Fibroblast of the aortic adventitia (primary cell): ENCODE results near the gene EXTL2. TPM values are rescaled to one million over a fixed set of nuclear protein-coding genes. Genes with fewer than 3 reads are reported as not detected.
A peak's percentile ranks its signal among the peaks of the same experiment; 100 is the strongest.
"Not testable (repeated sequence)": the region's sequence is repeated elsewhere in the genome, so short reads cannot be mapped to it uniquely, and the experiment has no call there.

Experiments
- DNase-seq: peaks from one replicate; pipeline ENCODE4 v3.0.0-alpha.2; 2010; ENCODE audit warnings: low read depth
- H3K4me3 ChIP-seq: 2 replicates; pipeline ENCODE4 v1.5.1; 2011; ENCODE audit warnings: low read depth, mild to moderate bottlenecking, control low read depth, low read length, moderate library complexity
- total RNA-seq: library from RNA; depleted of rRNA; stranded (reverse); fragments of >200 nt; gene quantifications from 2 replicates; pipeline ENCODE4 v1.2.3, GENCODE V29; 2012; ENCODE audit warnings: low replicate concordance
- TF ChIP-seq, protein P1 (sequence below): IDR thresholded peaks from 2 replicates; pipeline ENCODE4 v1.5.1; 2011; ENCODE audit warnings: mild to moderate bottlenecking, low read length, control low read depth, inconsistent platforms; ENCODE audit not compliant: insufficient read depth

Gene EXTL2
- total RNA-seq, 1 donor: 34.1 TPM

DNA sequence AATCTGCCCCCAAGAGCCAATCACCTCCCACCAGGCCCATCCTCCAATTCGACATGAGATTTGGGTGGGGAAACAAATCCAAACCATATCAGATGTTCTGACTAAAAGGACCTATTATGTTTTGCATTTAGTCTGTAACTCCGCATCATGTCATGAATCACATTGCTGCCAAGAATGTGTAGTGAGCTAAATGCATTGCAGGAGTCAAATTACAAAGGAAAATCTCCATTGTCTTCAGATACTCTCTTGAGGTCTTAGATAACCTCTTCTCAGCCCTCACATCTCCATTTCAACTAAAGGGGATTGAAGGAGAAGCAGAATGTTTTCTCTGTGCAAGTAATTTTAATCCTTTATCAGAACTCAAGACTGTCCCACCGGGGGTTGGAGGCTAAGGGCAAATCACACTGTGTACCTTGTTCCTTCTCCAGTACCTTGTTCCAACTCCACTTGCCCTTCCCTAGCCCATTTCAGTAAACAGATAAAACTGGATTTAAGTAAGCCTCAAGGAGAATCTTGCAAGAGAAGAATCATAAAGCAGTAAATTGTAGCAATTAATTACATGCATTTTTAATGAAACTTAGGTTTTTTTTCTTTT, 34.1 kb downstream of the EXTL2 start:
- DNase-seq: peak; percentile 84
- TF ChIP-seq, protein P1, sequence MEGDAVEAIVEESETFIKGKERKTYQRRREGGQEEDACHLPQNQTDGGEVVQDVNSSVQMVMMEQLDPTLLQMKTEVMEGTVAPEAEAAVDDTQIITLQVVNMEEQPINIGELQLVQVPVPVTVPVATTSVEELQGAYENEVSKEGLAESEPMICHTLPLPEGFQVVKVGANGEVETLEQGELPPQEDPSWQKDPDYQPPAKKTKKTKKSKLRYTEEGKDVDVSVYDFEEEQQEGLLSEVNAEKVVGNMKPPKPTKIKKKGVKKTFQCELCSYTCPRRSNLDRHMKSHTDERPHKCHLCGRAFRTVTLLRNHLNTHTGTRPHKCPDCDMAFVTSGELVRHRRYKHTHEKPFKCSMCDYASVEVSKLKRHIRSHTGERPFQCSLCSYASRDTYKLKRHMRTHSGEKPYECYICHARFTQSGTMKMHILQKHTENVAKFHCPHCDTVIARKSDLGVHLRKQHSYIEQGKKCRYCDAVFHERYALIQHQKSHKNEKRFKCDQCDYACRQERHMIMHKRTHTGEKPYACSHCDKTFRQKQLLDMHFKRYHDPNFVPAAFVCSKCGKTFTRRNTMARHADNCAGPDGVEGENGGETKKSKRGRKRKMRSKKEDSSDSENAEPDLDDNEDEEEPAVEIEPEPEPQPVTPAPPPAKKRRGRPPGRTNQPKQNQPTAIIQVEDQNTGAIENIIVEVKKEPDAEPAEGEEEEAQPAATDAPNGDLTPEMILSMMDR: no peak

DNA sequence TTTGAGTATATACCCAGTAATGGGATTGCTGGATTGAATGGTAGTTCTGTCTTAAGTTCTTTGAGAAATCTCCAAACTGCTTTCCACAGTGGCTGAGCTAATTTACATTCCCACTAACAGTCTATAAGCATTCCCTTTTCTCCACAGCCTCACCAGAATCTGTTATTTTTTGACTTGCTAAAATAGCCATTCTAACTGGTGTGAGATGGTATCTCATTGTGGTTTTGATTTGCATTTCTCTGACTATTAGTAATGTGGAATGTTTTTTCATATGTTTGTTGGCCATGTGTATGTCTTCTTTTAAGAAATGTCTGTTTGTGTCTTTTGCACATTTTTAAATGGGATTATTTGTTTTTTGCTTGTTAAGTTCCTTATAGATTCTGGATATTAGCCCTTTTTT, 39.5 kb downstream of the EXTL2 start:
- DNase-seq: peak; percentile 32
- not testable (repeated sequence) for H3K4me3 ChIP-seq

More for the DNA sequence above, 34.1 kb downstream of the EXTL2 start:
- no peak overlapping the region for H3K4me3 ChIP-seq

GRCh38 chr1:100852976-100853375, 41.7 kb downstream of the EXTL2 start:
- TF ChIP-seq, protein P1: no peak
- no peak for DNase-seq
- H3K4me3 ChIP-seq: no peak overlapping the region

DNA sequence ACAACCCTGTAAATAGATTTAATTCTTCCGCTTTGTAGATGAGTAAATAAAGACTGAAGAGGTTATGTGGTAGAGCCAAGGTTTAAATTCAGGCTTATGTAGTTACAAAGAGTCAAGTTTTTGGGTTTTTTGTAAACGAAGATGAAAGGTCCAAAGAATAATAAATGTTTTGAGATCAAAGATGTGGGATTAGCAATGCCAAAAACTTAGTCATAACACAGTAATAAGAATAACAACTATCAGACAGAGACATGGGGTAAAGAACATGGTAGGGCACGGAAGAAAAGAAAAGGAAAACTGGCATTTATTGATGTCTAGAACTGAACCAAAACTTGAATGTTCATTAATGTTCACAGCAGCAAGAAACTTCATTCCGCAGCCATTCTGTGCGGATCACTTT, 42.9 kb downstream of the EXTL2 start:
- H3K4me3 ChIP-seq: no peak overlapping the region
- DNase-seq: no peak
- TF ChIP-seq, protein P1: no peak

GRCh38 chr1:100847361-100848082, 47.1 kb downstream of the EXTL2 start:
- DNase-seq: peak; percentile 69
- peak overlapping the region; percentile 39 for H3K4me3 ChIP-seq
- TF ChIP-seq, protein P1: no peak

DNA sequence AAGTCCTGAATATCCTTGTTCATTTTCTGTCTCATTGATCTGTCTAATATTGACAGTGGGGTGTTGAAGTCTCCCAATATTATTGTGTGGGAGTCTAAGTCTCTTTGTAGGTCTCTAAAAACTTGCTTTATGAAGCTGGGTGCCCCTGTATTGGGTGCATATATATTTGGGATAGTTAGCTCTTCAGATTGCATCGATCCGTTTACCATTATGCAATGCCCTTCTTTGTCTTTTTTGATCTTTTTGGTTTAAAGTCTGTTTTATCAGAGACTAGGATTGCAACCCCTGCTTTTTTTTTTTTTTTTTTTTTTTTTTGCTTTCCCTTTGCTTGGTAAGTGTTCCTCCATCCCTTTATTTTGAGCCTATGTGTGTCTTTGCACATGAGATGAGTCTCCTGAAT, 51.5 kb downstream of the EXTL2 start:
- not testable (repeated sequence) for DNase-seq

DNA sequence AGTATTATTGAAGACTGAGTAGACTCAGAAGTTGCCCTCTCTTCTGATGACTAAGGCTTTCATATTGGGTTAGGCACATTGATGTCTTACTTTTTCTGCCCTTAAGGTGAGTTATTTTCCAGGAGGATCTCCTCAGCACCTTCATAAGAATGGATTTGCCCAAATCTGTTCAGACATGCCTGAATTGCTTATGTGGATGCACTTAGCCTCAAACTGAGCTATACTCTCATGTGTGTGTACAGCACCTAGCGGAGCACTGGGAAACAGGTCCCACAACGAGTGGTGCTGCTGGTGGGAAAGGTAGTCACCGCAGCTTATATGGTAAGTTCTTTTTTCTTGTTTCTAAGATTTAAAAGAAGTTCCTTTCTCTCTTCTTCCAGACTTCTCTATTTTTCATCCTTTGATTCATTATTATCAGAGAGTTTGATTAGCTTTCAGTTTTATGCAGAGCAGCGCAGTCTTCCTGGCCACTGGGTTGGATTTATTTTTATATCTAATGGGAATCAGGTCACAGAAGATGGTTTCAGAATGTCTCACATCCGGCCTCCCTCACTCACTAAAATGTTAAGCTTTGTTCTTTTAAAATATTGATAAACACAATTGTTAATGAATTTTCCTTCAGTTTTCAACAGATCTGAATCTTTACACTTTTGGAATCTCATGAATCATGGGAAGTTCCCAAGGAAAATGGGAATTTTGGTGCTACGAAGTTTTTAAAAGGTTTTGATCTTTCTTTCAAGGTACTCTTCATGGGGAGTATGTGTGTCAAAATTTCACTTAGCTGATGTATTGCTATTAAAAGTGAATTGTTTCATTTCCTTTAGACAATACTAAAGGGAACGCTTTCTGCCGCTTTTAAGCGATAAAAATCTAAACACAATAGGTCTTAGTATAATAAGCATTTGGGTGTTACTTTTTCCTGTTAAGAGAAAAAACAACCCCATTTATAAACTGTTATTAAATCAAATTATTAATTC, 58.5 kb downstream of the EXTL2 start:
- DNase-seq: no peak
- TF ChIP-seq, protein P1: no peak
- H3K4me3 ChIP-seq: no peak overlapping the region

More for the DNA sequence above, 51.5 kb downstream of the EXTL2 start:
- H3K4me3 ChIP-seq: not testable (repeated sequence)
